ENCODE data around the gene RD3L. TPM values are rescaled to one million over a fixed set of nuclear protein-coding genes. Genes with fewer than 3 reads are reported as not detected.
"Not testable (repeated sequence)": the region's sequence is repeated elsewhere in the genome, so short reads cannot be mapped to it uniquely, and the experiment has no call there.

RD3L gene
- not detected for polyA plus RNA-seq

DNA sequence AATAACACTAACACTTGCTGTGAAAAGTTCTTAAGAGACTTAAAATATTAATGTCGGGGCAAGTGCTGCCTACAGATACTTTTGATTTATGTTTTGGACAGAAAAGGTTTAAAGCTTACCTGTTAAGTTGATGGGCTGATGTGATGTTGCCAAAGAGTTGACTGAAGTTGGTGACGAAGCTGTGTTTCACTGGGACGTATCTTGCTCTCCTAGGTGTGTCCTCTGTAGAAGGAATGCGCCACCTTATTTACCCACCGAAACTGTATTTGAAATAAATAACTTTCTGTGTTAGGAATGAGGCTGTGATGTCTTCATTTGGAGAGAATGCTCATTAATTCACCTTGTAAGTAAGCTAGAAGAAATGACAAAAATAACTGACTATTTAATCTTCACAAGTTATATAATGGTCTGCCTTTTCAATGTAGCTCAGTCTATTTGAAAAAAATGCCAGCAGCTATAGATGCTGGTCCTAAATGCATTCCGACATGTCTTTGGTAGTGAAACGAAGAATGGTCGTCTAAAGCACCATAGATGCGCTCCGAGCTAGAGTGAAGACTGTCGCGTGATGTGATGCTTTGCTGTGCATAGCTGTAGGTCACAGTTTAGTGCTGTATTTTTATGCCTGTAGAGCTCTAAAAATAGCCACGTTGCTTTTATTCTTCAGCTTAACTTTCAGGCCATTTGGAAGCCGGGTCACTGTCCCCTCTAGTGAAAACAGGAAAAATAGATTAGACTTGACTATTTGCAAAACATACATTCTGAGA lies at the start of gene RD3L:
TSS of gene RD3L (minus strand) at position 557 of the 764 bp plus-strand sequence. CDS start 834 bp downstream, outside the sequence.
- H3K9me3 Mint-ChIP-seq = no peaks in the 10 kb centered on the region
- H3K4me1 Mint-ChIP-seq = no peaks in the 10 kb centered on the region
- no peak within 1 kb of the TSS for H3K27ac Mint-ChIP-seq
- H3K36me3 Mint-ChIP-seq = no peaks in the 10 kb centered on the region
- H3K27me3 Mint-ChIP-seq (ENCODE audit: low read depth in 3 of 3) = peaks cover 7 to 17% (median 9%) of the 10 kb centered on the region in 3 donors
- no peak for DNase-seq
- no peak within 1 kb of the TSS for H3K4me3 Mint-ChIP-seq

GRCh38 chr14:103989964-103990363 lies 47.6 kb upstream of the RD3L start:
- Mint-ChIP-seq H3K27ac (no peak overlapping the region), H3K9me3 (peaks cover 0 to 7% (median 0%) of the 10 kb centered on the region in 6 donors), H3K4me3 (no peak overlapping the region), H3K4me1 (no peaks in the 10 kb centered on the region), H3K27me3 (ENCODE audit: low read depth in 3 of 3) (peaks cover 1 to 20% (median 13%) of the 10 kb centered on the region in 3 donors), H3K36me3 (peaks cover 0 to 4% (median 0%) of the 10 kb centered on the region in 3 donors)
- no peak for DNase-seq

DNA sequence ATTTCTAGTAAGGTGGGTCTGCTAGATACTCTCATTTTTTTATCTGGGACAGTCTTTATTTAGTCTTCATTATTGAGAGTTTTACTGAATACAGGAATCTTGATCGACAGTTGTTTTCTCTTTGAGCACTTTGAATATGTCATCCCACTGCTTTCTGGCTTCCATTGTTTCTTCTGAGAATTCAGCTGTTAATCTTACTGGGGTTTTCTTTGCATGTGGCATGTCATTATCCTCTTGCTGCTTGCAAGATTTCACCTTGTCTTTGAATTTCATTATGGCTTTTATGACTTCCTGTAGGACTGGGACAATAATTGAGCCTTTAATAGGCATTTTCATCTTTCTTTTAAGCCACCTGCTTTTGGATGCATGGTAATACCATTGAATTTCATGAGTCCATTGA lies 46.7 kb upstream of the RD3L start:
- no peak overlapping the region for H3K4me3 Mint-ChIP-seq
- H3K4me1 Mint-ChIP-seq = no peaks in the 10 kb centered on the region
- H3K27ac Mint-ChIP-seq = no peak overlapping the region
- DNase-seq = no peak
- peaks cover 1 to 20% (median 13%) of the 10 kb centered on the region in 3 donors for H3K27me3 Mint-ChIP-seq (ENCODE audit: low read depth in 3 of 3)
- H3K36me3 Mint-ChIP-seq = peaks cover 0 to 4% (median 0%) of the 10 kb centered on the region in 3 donors
- H3K9me3 Mint-ChIP-seq = peaks cover 0 to 7% (median 0%) of the 10 kb centered on the region in 6 donors

DNA sequence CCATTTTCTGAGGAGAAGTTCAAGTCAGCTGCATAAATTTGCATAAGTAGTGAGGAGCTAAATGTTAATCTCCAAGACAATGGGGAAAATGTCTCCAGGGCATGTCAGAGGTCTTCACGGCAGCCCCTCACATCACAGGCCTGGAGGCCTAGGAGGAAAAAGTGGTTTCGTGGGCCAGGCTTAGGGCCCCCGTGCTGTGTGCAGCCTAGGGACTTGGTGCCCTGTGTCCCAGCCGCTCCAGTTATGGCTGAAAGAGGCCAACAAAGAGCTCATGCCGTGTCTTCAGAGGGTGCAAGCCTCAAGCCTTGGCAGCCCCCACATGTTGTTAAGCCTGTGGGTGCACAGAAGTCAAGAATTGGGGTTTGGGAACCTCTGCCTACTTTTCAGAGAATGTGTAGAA lies 41.9 kb upstream of the RD3L start:
- no peak overlapping the region for H3K27ac Mint-ChIP-seq
- H3K36me3 Mint-ChIP-seq = peaks cover 0 to 3% (median 0%) of the 10 kb centered on the region in 3 donors
- H3K4me3 Mint-ChIP-seq = no peak overlapping the region
- peaks cover 0 to 15% (median 9%) of the 10 kb centered on the region in 3 donors for H3K27me3 Mint-ChIP-seq (ENCODE audit: low read depth in 3 of 3)
- H3K9me3 Mint-ChIP-seq = peaks cover 0 to 4% (median 0%) of the 10 kb centered on the region in 6 donors
- H3K4me1 Mint-ChIP-seq = peaks cover 0 to 1% of the 10 kb centered on the region in 2 donors
- no peak for DNase-seq

GRCh38 chr14:103980623-103981238 lies 38.4 kb upstream of the RD3L start:
- H3K9me3 Mint-ChIP-seq, H3K27ac Mint-ChIP-seq, DNase-seq, H3K4me3 Mint-ChIP-seq, H3K36me3 Mint-ChIP-seq: not testable (repeated sequence)
- H3K4me1 Mint-ChIP-seq = peaks cover 6 to 20% of the 10 kb centered on the region in 2 donors
- H3K27me3 Mint-ChIP-seq (ENCODE audit: low read depth in 3 of 3) = peaks cover 2 to 12% (median 2%) of the 10 kb centered on the region in 3 donors

DNA sequence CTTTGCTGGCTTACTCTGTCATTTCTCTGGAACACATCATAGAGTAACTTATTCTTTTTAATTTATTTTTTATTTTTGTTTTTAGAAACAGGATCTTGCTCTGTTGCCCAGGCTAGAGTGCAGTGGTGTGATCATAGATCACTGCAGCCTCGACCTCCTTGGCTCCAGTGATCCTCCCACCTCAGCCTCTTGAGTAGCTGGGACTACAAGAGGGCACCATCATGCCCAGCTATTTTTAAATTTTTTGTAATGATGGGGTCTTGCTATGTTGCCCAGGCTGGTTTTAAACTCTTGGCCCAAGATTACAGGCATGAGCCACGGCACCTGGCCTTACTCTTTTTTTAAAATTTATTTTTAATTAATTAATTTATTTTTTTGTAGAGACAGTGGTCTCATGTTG lies 32.2 kb upstream of the RD3L start:
- peaks cover 2 to 7% (median 2%) of the 10 kb centered on the region in 3 donors for H3K27me3 Mint-ChIP-seq (ENCODE audit: low read depth in 3 of 3)
- peaks cover 0 to 3% (median 0%) of the 10 kb centered on the region in 6 donors for H3K9me3 Mint-ChIP-seq
- DNase-seq = no peak
- no peak overlapping the region for H3K27ac Mint-ChIP-seq
- no peaks in the 10 kb centered on the region for H3K36me3 Mint-ChIP-seq
- H3K4me3 Mint-ChIP-seq = no peak overlapping the region
- peaks cover 6 to 20% of the 10 kb centered on the region in 2 donors for H3K4me1 Mint-ChIP-seq

DNA sequence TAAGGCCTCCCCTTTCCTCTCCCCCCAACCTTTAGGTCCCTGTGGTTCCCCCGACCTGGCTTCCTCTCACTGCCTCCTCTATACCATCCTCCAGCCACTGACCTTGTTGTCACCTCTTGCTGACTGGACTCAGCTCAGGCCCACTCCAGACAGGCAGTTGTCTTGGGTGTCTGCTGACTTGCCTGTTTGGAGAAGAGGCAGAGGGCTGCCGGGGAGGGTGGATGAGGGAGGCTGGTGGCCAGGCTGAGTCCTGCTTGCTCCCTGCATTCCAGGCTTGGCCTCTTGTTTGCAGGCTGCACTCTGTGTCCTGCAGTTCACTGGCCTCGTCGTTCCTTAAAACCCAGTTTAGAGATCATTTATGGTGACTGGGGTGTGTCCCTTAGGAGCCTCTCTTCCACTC lies 31.0 kb upstream of the RD3L start:
- no peaks in the 10 kb centered on the region for H3K9me3 Mint-ChIP-seq
- H3K4me1 Mint-ChIP-seq = peaks cover under 1 to 10% of the 10 kb centered on the region in 2 donors
- H3K4me3 Mint-ChIP-seq = no peak overlapping the region
- H3K27ac Mint-ChIP-seq = no peak overlapping the region
- peaks cover 2 to 9% (median 2%) of the 10 kb centered on the region in 3 donors for H3K27me3 Mint-ChIP-seq (ENCODE audit: low read depth in 3 of 3)
- no peaks in the 10 kb centered on the region for H3K36me3 Mint-ChIP-seq
- DNase-seq = no peak

DNA sequence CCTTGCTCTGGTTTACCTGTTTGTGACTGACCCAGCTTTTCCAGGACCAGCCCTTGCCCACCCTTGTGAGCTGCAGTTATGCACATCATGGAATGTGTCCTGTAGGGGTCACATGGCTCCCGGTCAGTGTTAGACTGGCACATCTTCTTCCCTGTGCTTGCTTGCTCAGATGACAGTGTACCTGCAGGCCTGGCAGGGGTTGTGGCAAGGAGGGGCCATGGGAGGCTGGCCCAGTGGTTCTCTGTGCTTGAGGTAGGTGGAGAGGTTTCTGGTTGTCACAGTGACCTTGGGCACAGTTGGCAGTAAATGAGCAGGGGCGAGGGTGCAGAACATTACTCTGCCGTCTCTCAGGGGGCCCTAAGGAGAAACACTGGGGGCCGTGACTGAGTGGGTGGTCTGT lies 27.6 kb upstream of the RD3L start:
- Mint-ChIP-seq H3K4me3 (no peak overlapping the region), H3K27ac (no peak overlapping the region)

GRCh38 chr14:103966631-103967030 lies 24.3 kb upstream of the RD3L start:
- DNase-seq = no peak
- Mint-ChIP-seq H3K4me3 (no peak overlapping the region), H3K36me3 (no peaks in the 10 kb centered on the region), H3K9me3 (no peaks in the 10 kb centered on the region), H3K27ac (no peak overlapping the region), H3K27me3 (ENCODE audit: low read depth in 3 of 3) (peaks cover 4 to 6% (median 5%) of the 10 kb centered on the region in 3 donors), H3K4me1 (no peaks in the 10 kb centered on the region)

More for the DNA sequence above, 27.6 kb upstream of the RD3L start:
- no peak for DNase-seq
- no peaks in the 10 kb centered on the region for H3K36me3 Mint-ChIP-seq
- H3K9me3 Mint-ChIP-seq = no peaks in the 10 kb centered on the region
- peaks cover 0 to 6% (median 3%) of the 10 kb centered on the region in 3 donors for H3K27me3 Mint-ChIP-seq (ENCODE audit: low read depth in 3 of 3)
- H3K4me1 Mint-ChIP-seq = no peaks in the 10 kb centered on the region

GRCh38 chr14:103961928-103962578 lies 19.7 kb upstream of the RD3L start:
- Mint-ChIP-seq H3K4me3 (no peak overlapping the region), H3K27me3 (ENCODE audit: low read depth in 3 of 3) (peaks cover 4 to 5% (median 5%) of the 10 kb centered on the region in 3 donors), H3K36me3 (no peaks in the 10 kb centered on the region), H3K27ac (no peak overlapping the region), H3K9me3 (no peaks in the 10 kb centered on the region), H3K4me1 (no peaks in the 10 kb centered on the region)
- DNase-seq = no peak

GRCh38 chr14:103960457-103961055 lies 18.2 kb upstream of the RD3L start:
- no peak overlapping the region for H3K27ac Mint-ChIP-seq
- no peaks in the 10 kb centered on the region for H3K4me1 Mint-ChIP-seq
- no peaks in the 10 kb centered on the region for H3K36me3 Mint-ChIP-seq
- no peak overlapping the region for H3K4me3 Mint-ChIP-seq
- peaks cover 4 to 5% (median 5%) of the 10 kb centered on the region in 3 donors for H3K27me3 Mint-ChIP-seq (ENCODE audit: low read depth in 3 of 3)
- no peaks in the 10 kb centered on the region for H3K9me3 Mint-ChIP-seq
- no peak for DNase-seq

GRCh38 chr14:103949131-103949790 lies 6.9 kb upstream of the RD3L start:
- no peaks in the 10 kb centered on the region for H3K4me1 Mint-ChIP-seq
- no peak overlapping the region for H3K27ac Mint-ChIP-seq
- peaks cover 7 to 16% (median 12%) of the 10 kb centered on the region in 3 donors for H3K27me3 Mint-ChIP-seq (ENCODE audit: low read depth in 3 of 3)
- H3K36me3 Mint-ChIP-seq = no peaks in the 10 kb centered on the region
- H3K4me3 Mint-ChIP-seq = no peak overlapping the region
- no peaks in the 10 kb centered on the region for H3K9me3 Mint-ChIP-seq
- DNase-seq = no peak

DNA sequence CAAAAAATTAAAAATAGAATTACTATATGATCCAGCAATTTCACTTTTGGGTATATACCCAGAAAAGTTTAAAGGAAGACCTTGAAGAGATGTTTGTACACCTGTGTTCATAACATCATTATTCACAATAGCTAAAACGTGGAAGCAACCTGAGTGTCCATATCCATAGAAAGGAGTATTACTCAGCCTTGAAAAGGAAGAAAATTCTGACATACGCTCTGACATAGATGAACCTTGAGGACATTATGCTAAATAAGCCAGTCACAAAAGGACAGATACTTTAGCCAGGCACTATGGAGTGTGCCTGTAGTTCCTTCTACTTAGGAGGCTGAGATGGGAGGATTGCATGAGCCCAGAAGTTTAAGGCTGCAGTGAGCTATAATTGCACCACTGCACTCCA lies 6.1 kb upstream of the RD3L start:
- H3K4me1 Mint-ChIP-seq = no peaks in the 10 kb centered on the region
- H3K36me3 Mint-ChIP-seq = no peaks in the 10 kb centered on the region
- no peak overlapping the region for H3K27ac Mint-ChIP-seq

More for the DNA sequence above, 6.1 kb upstream of the RD3L start:
- Mint-ChIP-seq H3K4me3 (no peak overlapping the region), H3K9me3 (no peaks in the 10 kb centered on the region), H3K27me3 (ENCODE audit: low read depth in 3 of 3) (peaks cover 7 to 16% (median 12%) of the 10 kb centered on the region in 3 donors)
- no peak for DNase-seq
